GM12878 (cell line): ENCODE results near the gene NXN. TPM values are rescaled to one million over a fixed set of nuclear protein-coding genes. Genes with fewer than 3 reads are reported as not detected.

ENCODE experiments used
- ATAC-seq: fragments of 200-7000 bp; cut with Tn5 transposase; 3 replicates; pipeline ENCODE4 v1.9.1; 2020; ENCODE audit warnings: mild to moderate bottlenecking, moderate library complexity
- BruUV-seq: library from RNA; stranded (reverse); fragments of 400-500 nt; replicated peaks from 2 replicates; lab custom pipeline; 2021; lab: Mats Ljungman, UMichigan
- CTCF ChIA-PET: fragments of 300-600 bp; sonication (Branson Sonifier 250); formaldehyde crosslinking; extraction: SDS; loops from one replicate; lab custom pipeline; 2021; ENCODE audit warnings: inconsistent platforms; lab: Yijun Ruan, JAX
- POLR2A ChIA-PET: fragments of 350-600 bp; formaldehyde crosslinking; extraction: SDS; loops from one replicate; lab custom pipeline; 2021; ENCODE audit warnings: inconsistent platforms; lab: Charles Lee
- RAD21 ChIA-PET: fragments of 300-600 bp; sonication (Branson Sonifier 250); formaldehyde crosslinking; loops from one replicate; lab custom pipeline; 2023; ENCODE audit warnings: antibody characterized with exemption; ENCODE audit not compliant: unreplicated experiment; lab: Charles Lee
- SMC1A ChIA-PET: fragments of 300-600 bp; sonication (Branson Sonifier 250); formaldehyde crosslinking; loops from one replicate; lab custom pipeline; 2023; ENCODE audit not compliant: unreplicated experiment, uncharacterized antibody; lab: Charles Lee
- DNase-seq: peaks from one replicate; pipeline ENCODE4 v3.0.0-alpha.2; 2011; ENCODE audit warnings: low read depth, low spot score
- FAIRE-seq: peaks from 3 replicates; lab custom pipeline; 2011; peaks lifted over from hg19 to GRCh38; lab: Jason Lieb, UNC
- H2AFZ ChIP-seq: 2 replicates; pipeline ENCODE4 v1.6.0; 2011; ENCODE audit warnings: low read depth, low read length, control low read depth; ENCODE audit not compliant: control insufficient read depth
- H3K27ac ChIP-seq: 2 replicates; pipeline ENCODE4 v1.5.1; 2011; ENCODE audit warnings: control low read depth; ENCODE audit not compliant: control insufficient read depth, insufficient read depth
- H3K27me3 ChIP-seq, 2 experiments: replicated peaks in 1 of 2; 2 replicates each; pipeline versions ENCODE4 v1.6.0 to v1.6.1; 2011; ENCODE audit warnings: low read length in 1 of 2; ENCODE audit not compliant: control insufficient read depth in 2 of 2, insufficient read depth in 2 of 2
- H3K36me3 ChIP-seq, 2 experiments: 2 replicates each; pipeline ENCODE4 v1.5.1; 2011; ENCODE audit warnings: low read length in 1 of 2; ENCODE audit not compliant: control insufficient read depth in 2 of 2, insufficient read depth in 2 of 2
- H3K4me1 ChIP-seq: 2 replicates; pipeline ENCODE4 v1.6.1; 2011; ENCODE audit warnings: mild to moderate bottlenecking, low read length, moderate library complexity, mixed read lengths; ENCODE audit not compliant: control insufficient read depth, insufficient read depth
- H3K4me2 ChIP-seq: 2 replicates; pipeline ENCODE4 v1.6.0; 2011; ENCODE audit warnings: control low read depth; ENCODE audit not compliant: control insufficient read depth, insufficient read depth
- H3K4me3 ChIP-seq: fragments of 200-600 bp; sonication (generic); 2 replicates; pipeline ENCODE4 v1.5.1; 2016
- H3K79me2 ChIP-seq: 2 replicates; pipeline ENCODE4 v1.6.0; 2011; ENCODE audit warnings: low read length; ENCODE audit not compliant: control insufficient read depth, insufficient read depth
- H3K9ac ChIP-seq: 2 replicates; pipeline ENCODE4 v1.8.0; 2011; ENCODE audit warnings: low read length, control low read depth, mixed read lengths; ENCODE audit not compliant: control insufficient read depth, insufficient read depth
- H3K9me3 ChIP-seq: replicated peaks from 3 replicates; pipeline ENCODE4 v1.5.1; 2011; ENCODE audit warnings: mild to moderate bottlenecking, low read length; ENCODE audit not compliant: control insufficient read depth, insufficient read depth
- H4K20me1 ChIP-seq: 2 replicates; pipeline ENCODE4 v1.6.0; 2011; ENCODE audit not compliant: control insufficient read depth, insufficient read depth
- CREB1 ChIP-seq: IDR thresholded peaks from 2 replicates; pipeline ENCODE4 v1.6.1; 2012; ENCODE audit warnings: low read depth, mild to moderate bottlenecking, inconsistent platforms
- HDAC2 ChIP-seq: fragments of 200-600 bp; sonication (generic); IDR thresholded peaks from 2 replicates; pipeline ENCODE4 v1.6.1; 2017
- SMARCA5 ChIP-seq: fragments of 450-650 bp; IDR thresholded peaks from 2 replicates; pipeline ENCODE4 v1.6.1; 2017; ENCODE audit warnings: mild to moderate bottlenecking
- SPI1 ChIP-seq: IDR thresholded peaks from 2 replicates; pipeline ENCODE4 v1.6.1; 2011; ENCODE audit warnings: low read depth, mild to moderate bottlenecking, low read length, moderate library complexity, borderline replicate concordance; ENCODE audit not compliant: insufficient read depth
- WRNIP1 ChIP-seq: IDR thresholded peaks from 2 replicates; pipeline ENCODE4 v1.6.1; 2011; ENCODE audit warnings: low read depth, low read length, improper control_type of control experiment, borderline replicate concordance
- ZNF384 ChIP-seq: IDR thresholded peaks from 2 replicates; pipeline ENCODE4 v1.6.1; 2012; ENCODE audit warnings: low read depth, mild to moderate bottlenecking, low read length, improper control_type of control experiment, borderline replicate concordance
- WGBS: methylation state at CpG from one replicate; pipeline ENCODE4 v1.1.6; 2016; ENCODE audit warnings: low lambda C conversion rate; ENCODE audit not compliant: insufficient replicate concordance, insufficient coverage; ENCODE audit errors: missing lambda C conversion rate; 5-methylcytosine and 5-hydroxymethylcytosine counted together
- in situ Hi-C: fragments of 300-500 bp; cut with MboI; formaldehyde crosslinking; loops from 9 replicates; pipeline ENCODE4 v1.14.3; 2018; ENCODE audit warnings: mixed read lengths
- intact Hi-C: fragments of 100-400 bp; cut with micrococcal nuclease; formaldehyde crosslinking; loops from one replicate; pipeline ENCODE4 v1.14.2; 2022; ENCODE audit not compliant: unreplicated experiment
- polyA plus RNA-seq, 11 experiments: library from polyadenylated mRNA; depleted of rRNA in 4 of 11; unstranded in 6 of 11; stranded (reverse) in 5 of 11; fragments of >200 nt; fragmentation: Nextera tagmentation in 4 of 11; fragmentation: Illumina TruSeq in 1 of 11; extraction: Ambion mirVana in 4 of 11; extraction: Trizol in 1 of 11; gene quantifications; 1 replicate in 1 of 11; 2 replicates in 10 of 11; pipeline versions ENCODE4 v1.2.1 to v1.2.3, GENCODE V29; 2011 to 2016; ENCODE audit warnings: inconsistent platforms in 2 of 11, missing spikeins in 2 of 11, low read depth in 1 of 11
- total RNA-seq, 4 experiments: library from RNA; depleted of rRNA in 3 of 4; stranded (reverse); fragments of >200 nt in 3 of 4; fragmentation: Illumina TruSeq in 1 of 4; extraction: Trizol in 1 of 4; gene quantifications; 2 replicates each; pipeline versions ENCODE4 v1.2.1 to v1.2.3, GENCODE V29; 2013 to 2021
- TF ChIP-seq, protein P1 (sequence below): fragments of 150-350 bp; IDR thresholded peaks from 2 replicates; pipeline ENCODE4 v1.6.1; 2016; ENCODE audit warnings: low read depth, low read length
- TF ChIP-seq, protein P2 (sequence below): fragments of 450-650 bp; conservative IDR thresholded peaks from 2 replicates; pipeline ENCODE4 v1.6.1; 2017; ENCODE audit warnings: mild to moderate bottlenecking, moderate library complexity
- TF ChIP-seq, protein P3 (sequence below): fragments of 450-650 bp; IDR thresholded peaks from 2 replicates; pipeline ENCODE4 v1.6.1; 2017; ENCODE audit warnings: mild to moderate bottlenecking
- TF ChIP-seq, protein P4 (sequence below), 3 experiments: IDR thresholded peaks in 2 of 3; conservative IDR thresholded peaks in 1 of 3; 2 replicates each; pipeline ENCODE4 v1.5.1; 2011; ENCODE audit warnings: low read depth in 3 of 3, low read length in 3 of 3, mild to moderate bottlenecking in 3 of 3, control low read depth in 2 of 3, moderate library complexity in 2 of 3, inconsistent platforms in 1 of 3, mixed read lengths in 1 of 3; ENCODE audit not compliant: control insufficient read depth in 2 of 3, insufficient read depth in 1 of 3; ENCODE audit errors: extremely low read depth in 1 of 3

The NXN gene
- total and polyA plus RNA-seq, 10 of the 15 experiments (the other 5 are each of a cell fraction or from before 2014, with no cell fraction given): 0.04 to 1.2 (median 0.30) TPM

DNA sequence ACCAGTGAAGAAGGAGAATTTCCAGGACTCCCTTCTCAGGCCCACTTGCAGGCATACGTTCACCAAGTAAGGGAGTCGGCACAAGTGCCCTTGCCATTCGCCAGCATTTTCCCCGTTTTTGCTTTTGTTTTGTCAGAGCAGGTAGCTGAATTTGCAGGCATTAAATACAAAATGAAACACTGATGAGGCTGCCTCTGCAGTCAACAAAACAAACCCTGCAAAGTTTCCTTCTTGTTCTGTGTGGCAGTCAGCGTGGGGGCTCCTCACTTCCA, 205.3 kb downstream of the NXN start:
- no peak for FAIRE-seq
- no peak overlapping the region for H2AFZ ChIP-seq
- BruUV-seq: no TSS peak
- WGBS: 82% methylated on average over 5 of the region's 5 CpGs
- H3K79me2 ChIP-seq: no peaks in the 10 kb centered on the region
- no peak overlapping the region for H3K4me2 ChIP-seq
- RAD21 ChIA-PET: no interaction called here
- H3K4me1 ChIP-seq: peaks cover 10% of the 10 kb centered on the region
- no peaks in the 10 kb centered on the region for H4K20me1 ChIP-seq
- no peak for TF ChIP-seq ZNF384
- TF ChIP-seq, protein P1, sequence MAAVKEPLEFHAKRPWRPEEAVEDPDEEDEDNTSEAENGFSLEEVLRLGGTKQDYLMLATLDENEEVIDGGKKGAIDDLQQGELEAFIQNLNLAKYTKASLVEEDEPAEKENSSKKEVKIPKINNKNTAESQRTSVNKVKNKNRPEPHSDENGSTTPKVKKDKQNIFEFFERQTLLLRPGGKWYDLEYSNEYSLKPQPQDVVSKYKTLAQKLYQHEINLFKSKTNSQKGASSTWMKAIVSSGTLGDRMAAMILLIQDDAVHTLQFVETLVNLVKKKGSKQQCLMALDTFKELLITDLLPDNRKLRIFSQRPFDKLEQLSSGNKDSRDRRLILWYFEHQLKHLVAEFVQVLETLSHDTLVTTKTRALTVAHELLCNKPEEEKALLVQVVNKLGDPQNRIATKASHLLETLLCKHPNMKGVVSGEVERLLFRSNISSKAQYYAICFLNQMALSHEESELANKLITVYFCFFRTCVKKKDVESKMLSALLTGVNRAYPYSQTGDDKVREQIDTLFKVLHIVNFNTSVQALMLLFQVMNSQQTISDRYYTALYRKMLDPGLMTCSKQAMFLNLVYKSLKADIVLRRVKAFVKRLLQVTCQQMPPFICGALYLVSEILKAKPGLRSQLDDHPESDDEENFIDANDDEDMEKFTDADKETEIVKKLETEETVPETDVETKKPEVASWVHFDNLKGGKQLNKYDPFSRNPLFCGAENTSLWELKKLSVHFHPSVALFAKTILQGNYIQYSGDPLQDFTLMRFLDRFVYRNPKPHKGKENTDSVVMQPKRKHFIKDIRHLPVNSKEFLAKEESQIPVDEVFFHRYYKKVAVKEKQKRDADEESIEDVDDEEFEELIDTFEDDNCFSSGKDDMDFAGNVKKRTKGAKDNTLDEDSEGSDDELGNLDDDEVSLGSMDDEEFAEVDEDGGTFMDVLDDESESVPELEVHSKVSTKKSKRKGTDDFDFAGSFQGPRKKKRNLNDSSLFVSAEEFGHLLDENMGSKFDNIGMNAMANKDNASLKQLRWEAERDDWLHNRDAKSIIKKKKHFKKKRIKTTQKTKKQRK: no peak
- no peak for TF ChIP-seq HDAC2
- TF ChIP-seq, protein P2, sequence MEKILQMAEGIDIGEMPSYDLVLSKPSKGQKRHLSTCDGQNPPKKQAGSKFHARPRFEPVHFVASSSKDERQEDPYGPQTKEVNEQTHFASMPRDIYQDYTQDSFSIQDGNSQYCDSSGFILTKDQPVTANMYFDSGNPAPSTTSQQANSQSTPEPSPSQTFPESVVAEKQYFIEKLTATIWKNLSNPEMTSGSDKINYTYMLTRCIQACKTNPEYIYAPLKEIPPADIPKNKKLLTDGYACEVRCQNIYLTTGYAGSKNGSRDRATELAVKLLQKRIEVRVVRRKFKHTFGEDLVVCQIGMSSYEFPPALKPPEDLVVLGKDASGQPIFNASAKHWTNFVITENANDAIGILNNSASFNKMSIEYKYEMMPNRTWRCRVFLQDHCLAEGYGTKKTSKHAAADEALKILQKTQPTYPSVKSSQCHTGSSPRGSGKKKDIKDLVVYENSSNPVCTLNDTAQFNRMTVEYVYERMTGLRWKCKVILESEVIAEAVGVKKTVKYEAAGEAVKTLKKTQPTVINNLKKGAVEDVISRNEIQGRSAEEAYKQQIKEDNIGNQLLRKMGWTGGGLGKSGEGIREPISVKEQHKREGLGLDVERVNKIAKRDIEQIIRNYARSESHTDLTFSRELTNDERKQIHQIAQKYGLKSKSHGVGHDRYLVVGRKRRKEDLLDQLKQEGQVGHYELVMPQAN: no peak
- no peak for TF ChIP-seq SMARCA5
- no peak for TF ChIP-seq WRNIP1
- TF ChIP-seq, protein P3, sequence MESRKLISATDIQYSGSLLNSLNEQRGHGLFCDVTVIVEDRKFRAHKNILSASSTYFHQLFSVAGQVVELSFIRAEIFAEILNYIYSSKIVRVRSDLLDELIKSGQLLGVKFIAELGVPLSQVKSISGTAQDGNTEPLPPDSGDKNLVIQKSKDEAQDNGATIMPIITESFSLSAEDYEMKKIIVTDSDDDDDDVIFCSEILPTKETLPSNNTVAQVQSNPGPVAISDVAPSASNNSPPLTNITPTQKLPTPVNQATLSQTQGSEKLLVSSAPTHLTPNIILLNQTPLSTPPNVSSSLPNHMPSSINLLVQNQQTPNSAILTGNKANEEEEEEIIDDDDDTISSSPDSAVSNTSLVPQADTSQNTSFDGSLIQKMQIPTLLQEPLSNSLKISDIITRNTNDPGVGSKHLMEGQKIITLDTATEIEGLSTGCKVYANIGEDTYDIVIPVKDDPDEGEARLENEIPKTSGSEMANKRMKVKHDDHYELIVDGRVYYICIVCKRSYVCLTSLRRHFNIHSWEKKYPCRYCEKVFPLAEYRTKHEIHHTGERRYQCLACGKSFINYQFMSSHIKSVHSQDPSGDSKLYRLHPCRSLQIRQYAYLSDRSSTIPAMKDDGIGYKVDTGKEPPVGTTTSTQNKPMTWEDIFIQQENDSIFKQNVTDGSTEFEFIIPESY: no peak
- TF ChIP-seq SPI1: no peak
- TF ChIP-seq CREB1: no peak
- TF ChIP-seq, protein P4, sequence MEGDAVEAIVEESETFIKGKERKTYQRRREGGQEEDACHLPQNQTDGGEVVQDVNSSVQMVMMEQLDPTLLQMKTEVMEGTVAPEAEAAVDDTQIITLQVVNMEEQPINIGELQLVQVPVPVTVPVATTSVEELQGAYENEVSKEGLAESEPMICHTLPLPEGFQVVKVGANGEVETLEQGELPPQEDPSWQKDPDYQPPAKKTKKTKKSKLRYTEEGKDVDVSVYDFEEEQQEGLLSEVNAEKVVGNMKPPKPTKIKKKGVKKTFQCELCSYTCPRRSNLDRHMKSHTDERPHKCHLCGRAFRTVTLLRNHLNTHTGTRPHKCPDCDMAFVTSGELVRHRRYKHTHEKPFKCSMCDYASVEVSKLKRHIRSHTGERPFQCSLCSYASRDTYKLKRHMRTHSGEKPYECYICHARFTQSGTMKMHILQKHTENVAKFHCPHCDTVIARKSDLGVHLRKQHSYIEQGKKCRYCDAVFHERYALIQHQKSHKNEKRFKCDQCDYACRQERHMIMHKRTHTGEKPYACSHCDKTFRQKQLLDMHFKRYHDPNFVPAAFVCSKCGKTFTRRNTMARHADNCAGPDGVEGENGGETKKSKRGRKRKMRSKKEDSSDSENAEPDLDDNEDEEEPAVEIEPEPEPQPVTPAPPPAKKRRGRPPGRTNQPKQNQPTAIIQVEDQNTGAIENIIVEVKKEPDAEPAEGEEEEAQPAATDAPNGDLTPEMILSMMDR (IDR thresholded peaks at IDR 0.05 in 2 of 3, conservative IDR thresholded peaks at IDR 0.05 in 1 of 3; ENCODE audit: control insufficient read depth in 2 of 3, extremely low read depth in 1 of 3, insufficient read depth in 1 of 3, low read depth in 3 of 3, low read length in 3 of 3): no peak
- TF ChIP-seq, all 136 proteins: peak for 0
- SMC1A ChIA-PET: interaction anchor here (0.8 to 1.5 kb wide), 2 partner anchors 22 to 207 kb away, joined by 3 to 4 read pairs; partner anchors contain the start of gene GEMIN4
- peaks cover 8 to 35% of the 10 kb centered on the region in 2 experiments for H3K36me3 ChIP-seq
- POLR2A ChIA-PET: interaction anchor here (0.6 to 1.5 kb wide), 2 partner anchors 8 to 199 kb away, joined by 5 to 6 read pairs; partner anchors contain the start of genes GLOD4 and MRM3
- no peak overlapping the region for H3K4me3 ChIP-seq
- H3K27ac ChIP-seq: peak overlapping the region; percentile 70; the same call in 1 of the 2 replicates
- CTCF ChIA-PET: interaction anchor here (1.5 kb wide), 1 partner anchor 207 kb away, joined by 3 read pairs; no protein-coding TSS in a partner anchor
- no peaks in the 10 kb centered on the region for H3K27me3 ChIP-seq
- in situ Hi-C loops: no loop called here
- no peak overlapping the region for H3K9ac ChIP-seq
- H3K9me3 ChIP-seq: no peaks in the 10 kb centered on the region
- intact Hi-C loops: no loop called here
- ATAC-seq (no peak), DNase-seq (no peak)
